Fibroblast of skin of abdomen (primary cell): Measurements from ENCODE around the gene RANGAP1.
A peak's percentile ranks its signal among the peaks of the same experiment; 100 is the strongest.

Experiments
- DNase-seq: peaks from one replicate; pipeline ENCODE4 v3.0.0-alpha.2; 2013

The RANGAP1 gene

DNA sequence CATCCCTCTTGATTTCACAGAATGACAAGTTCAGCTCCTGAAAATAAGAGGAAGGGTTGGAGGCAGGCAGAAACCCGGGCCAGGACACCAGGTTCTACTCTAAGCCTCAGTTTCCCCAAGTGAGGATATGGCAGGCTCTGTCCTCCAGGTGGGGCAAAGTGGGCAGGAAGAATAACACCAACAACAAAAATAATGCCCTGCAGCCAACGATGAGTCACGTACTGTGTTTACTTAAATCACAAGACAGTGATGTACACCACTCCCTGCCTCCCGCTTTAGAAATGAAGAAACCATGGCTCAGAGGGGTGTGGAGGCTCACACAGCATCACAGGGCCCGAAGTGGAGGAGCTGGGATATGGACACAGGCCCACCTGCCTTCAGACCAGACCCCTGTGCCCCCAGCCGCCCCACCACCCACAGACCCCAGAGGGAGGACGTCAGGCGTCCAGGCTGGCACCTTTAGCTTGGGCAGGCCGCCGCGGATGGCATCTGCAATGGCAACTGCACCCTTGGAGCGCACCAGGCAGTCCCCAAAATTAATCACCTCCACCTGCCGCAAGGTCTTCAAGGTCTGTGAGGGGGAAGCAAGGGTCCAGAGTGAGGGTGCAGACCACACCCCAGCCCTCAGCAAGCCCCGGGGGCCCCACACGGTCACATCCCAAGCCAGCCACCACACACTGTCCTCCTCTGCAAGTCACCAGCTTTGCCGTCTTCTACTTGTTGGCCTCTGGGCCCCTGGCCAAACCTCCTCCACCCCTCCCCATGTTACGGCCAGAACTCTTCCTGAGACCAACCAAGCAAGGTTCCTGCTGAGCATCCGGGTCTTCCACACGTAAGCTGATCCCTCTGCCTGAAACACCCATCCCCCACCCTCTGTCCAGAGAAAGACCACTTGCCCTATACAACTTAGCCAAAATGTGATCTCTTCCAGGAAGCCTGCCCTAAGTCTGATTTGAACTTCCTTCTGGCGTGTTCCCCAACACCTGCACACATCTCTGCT lies 29.4 kb downstream of the RANGAP1 start:
- DNase-seq: no peak

DNA sequence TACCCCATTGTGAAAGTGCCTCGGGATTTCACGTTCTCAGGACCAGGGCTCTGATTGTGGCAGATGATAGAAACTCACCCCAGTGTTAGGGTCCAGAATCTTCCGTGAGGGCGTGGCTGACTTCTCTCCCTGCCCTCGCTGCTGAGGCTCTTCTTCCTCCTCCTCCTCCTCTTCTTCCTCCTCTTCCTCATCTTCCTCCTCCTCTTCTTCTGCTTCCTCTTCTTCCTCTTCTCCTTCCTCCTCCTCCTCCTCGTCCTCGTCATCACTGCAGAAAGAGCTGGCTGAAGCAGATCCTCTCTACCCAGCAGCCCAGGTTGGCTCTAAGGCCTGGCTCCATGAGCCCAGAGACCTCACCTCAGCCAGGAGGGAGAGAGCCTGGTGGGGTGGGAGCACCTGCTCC lies 31.8 kb downstream of the RANGAP1 start:
- DNase-seq: no peak

- DNase-seq: no peak
Observed at GRCh38 chr22:41252365-41252764, 33.6 kb downstream of the RANGAP1 start.

DNA sequence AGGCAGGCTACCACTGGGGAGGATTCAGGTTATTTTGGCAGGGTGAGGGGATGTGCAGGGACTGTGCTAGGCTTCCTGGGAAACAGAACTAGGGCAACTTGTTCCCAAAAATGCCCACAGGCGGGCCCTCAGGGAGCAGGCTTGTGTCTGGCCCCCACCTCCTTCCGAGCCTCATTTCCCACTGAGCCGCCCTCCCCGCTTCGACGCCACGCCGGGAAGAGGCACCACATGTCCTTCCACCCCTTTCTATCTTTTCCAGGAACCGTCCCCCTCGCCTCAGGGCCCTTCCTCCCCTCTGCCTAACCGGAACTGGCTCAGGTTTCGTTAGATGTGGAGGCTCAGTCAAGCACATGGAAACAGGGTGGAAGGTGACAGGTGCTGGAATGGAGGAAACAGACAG lies 35.9 kb downstream of the RANGAP1 start:
- DNase-seq: no peak

- DNase-seq: no peak
Observed at GRCh38 chr22:41249442-41249841, 36.5 kb downstream of the RANGAP1 start.

GRCh38 chr22:41248758-41249157 lies 37.2 kb downstream of the RANGAP1 start:
- no peak for DNase-seq

DNA sequence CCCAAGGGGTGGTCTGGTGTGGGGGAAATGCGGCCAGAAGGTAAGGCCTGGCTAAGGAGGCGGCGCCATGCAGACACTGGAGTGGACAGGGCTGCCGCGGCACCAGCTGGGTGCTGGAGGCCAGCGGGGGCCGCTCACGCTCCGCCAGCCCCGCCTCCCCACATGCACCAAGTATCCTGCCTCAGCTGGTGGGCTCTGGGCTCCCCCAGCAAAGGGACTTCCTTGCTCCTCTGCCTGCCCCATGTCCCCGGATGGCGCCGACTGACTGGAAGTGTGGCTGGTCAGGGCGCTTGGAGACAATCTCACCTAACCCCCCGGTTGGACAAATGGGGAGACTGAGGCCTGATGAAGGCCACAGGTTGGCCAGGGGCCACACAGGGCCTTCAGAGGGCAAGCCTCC lies 37.7 kb downstream of the RANGAP1 start:
- no peak for DNase-seq

DNA sequence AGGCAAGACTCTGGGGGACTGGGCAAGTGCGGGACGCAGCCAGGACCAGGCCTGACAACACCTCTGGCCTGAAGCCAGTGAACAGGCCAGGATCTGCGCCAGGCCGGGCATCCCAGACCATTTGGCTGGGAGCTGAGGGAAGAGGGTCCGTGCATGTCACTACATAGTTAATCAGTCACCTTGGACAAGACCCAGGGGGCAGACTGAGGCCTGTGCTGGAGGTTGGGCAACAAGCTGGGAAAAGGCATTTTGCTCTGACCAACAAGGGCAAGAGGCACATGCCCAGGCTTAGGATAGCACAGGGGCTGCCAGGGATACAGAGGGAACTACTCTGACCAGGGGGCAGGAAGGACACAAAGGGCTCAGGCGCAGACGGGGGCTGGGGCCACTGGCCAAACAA lies 38.3 kb downstream of the RANGAP1 start:
- no peak for DNase-seq

DNA sequence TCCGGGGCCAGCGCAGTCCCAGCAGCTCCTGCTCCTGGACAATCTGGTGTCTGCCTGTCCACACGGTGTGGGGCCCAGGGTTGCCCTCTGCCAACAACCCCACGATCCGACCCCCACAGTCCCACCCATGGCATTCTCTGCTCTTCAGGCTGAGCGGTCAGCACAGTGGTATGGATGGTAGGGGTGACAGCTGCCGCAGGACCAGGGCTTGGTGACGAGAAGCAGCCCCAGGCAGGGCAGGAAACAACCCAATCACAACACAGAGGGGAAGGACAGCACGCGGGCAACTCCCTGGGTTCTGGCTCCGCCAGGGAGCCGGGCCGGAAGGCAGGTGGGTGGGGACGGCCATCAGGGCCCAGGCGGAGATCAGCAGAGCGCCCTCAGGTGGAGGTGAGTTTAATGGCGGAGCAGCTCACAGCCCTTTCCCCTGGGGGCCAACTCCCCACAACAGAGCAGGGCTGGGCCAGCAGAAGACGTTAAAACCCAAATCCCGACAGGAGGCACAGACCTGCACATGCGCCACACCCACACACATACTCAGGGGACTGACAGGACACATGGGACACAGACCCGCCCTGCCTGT lies 40.0 kb downstream of the RANGAP1 start:
- no peak for DNase-seq

DNA sequence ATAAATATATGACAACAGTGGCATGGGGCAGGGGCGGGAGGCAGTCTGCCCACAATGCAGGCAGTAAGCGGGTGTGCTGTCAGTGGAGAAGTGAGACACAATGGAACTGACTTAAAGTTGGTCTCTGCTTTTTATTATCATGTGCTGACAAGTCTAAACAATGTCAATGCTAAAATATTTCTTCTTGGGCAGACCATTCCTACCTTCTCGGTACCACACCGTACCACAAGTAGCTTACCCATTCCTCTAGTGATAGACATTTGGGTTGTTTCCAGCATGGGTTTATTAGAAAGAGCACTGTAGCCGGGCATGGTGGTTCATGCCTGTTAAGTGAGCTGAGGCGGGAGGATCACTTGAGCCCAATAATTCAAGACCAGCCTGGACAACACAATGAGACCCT lies 42.6 kb downstream of the RANGAP1 start:
- no peak for DNase-seq

- DNase-seq: no peak
Observed at GRCh38 chr22:41242396-41243117, 43.4 kb downstream of the RANGAP1 start.

- DNase-seq: no peak
Observed at GRCh38 chr22:41241133-41241676, 44.8 kb downstream of the RANGAP1 start.

DNA sequence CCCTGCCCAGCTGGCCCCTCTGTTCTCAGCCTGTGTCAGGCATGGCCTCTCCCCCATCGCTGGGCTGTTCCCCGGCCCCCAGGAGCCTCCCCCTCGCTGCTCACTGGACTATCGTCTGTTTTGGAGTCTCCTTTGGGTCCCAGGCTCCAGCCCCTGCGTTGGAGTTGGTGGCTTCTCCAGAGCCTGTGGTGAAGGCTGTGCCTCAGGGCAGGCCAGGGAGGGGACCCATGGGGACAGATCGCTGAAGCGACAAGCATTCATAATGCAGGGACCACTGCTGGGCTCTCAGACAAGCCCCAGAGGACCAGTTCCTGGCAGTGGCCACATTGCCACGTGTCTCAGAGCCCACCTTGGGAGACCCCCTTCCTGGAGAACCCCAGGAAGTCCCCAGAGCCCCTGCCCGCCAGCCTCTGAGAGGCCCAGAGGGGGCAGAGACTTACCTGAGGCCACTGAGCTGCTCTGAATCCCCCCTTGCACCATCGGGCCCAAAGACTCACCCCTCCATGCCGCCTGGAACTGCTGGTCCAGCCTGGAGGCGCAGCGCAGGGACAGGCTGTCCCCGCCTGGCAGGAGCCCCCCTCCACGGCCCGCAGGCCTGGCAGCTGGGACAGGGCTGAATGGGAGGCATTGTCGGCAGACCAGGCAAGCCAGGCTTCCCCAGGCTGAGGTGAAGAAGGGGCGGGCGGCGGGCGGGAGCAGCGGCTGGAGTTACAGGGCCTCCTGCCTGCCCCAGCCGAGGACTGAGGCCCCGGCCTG lies 45.4 kb downstream of the RANGAP1 start, which contains the start of gene CHADL:
CHADL (minus strand) TSS at position 555 of the 756 bp plus-strand sequence; CDS start at position 505, 50 bp downstream.
- DNase-seq: no peak

- no peak for DNase-seq
Observed at GRCh38 chr22:41239443-41240128, 46.4 kb downstream of the RANGAP1 start.

GRCh38 chr22:41238570-41239442 lies 47.2 kb downstream of the RANGAP1 start:
- no peak for DNase-seq

- peak; percentile 33 for DNase-seq
Observed at GRCh38 chr22:41237707-41238569, 48.0 kb downstream of the RANGAP1 start.

- no peak for DNase-seq
Observed at GRCh38 chr22:41237036-41237706, 48.8 kb downstream of the RANGAP1 start.

- DNase-seq: no peak
Observed at GRCh38 chr22:41234815-41235695, 50.9 kb downstream of the RANGAP1 start.
